Urinary bladder (tissue), 4 donors: ENCODE results near the gene METTL15. TPM values are rescaled to one million over a fixed set of nuclear protein-coding genes. Genes with fewer than 3 reads are reported as not detected.
"Not testable (repeated sequence)": the region's sequence is repeated elsewhere in the genome, so short reads cannot be mapped to it uniquely, and the experiment has no call there.

Experiments used
- DNase-seq: peaks from one replicate; pipeline ENCODE4 v3.0.0-alpha.2; 2015; ENCODE audit errors: extremely low spot score
- H3K27ac ChIP-seq: one replicate; pipeline ENCODE4 v1.5.1; 2013; ENCODE audit warnings: low read depth, mild to moderate bottlenecking, moderate library complexity
- H3K36me3 ChIP-seq: one replicate; pipeline ENCODE4 v1.6.1; 2013; ENCODE audit warnings: mild to moderate bottlenecking, moderate library complexity; ENCODE audit not compliant: insufficient read depth
- H3K4me1 ChIP-seq: one replicate; pipeline ENCODE4 v1.6.1; 2013; ENCODE audit warnings: mild to moderate bottlenecking, moderate library complexity; ENCODE audit not compliant: insufficient read depth
- H3K4me3 ChIP-seq: one replicate; pipeline ENCODE4 v1.5.1; 2013; ENCODE audit warnings: low read depth, low read length
- WGBS: extraction: QIAGEN DNeasy Blood & Tissue Kit; methylation state at CpG from one replicate; pipeline ENCODE4 v1.1.7; 2013; 5-methylcytosine and 5-hydroxymethylcytosine counted together
- polyA plus RNA-seq: library from polyadenylated mRNA; stranded (reverse); fragments of 200-250 nt; gene quantifications from one replicate; pipeline ENCODE4 v1.2.3, GENCODE V29; 2013
- total RNA-seq: library from RNA; depleted of rRNA; stranded (reverse); fragments of >200 nt; gene quantifications from one replicate; pipeline ENCODE4 v1.2.3, GENCODE V29; 2014
- donor health status: healthy with polysubstance abuse.
- donor health status: healthy.

Gene METTL15
- total and polyA plus RNA-seq, 2 donors = 5.3 to 56.3 TPM

DNA sequence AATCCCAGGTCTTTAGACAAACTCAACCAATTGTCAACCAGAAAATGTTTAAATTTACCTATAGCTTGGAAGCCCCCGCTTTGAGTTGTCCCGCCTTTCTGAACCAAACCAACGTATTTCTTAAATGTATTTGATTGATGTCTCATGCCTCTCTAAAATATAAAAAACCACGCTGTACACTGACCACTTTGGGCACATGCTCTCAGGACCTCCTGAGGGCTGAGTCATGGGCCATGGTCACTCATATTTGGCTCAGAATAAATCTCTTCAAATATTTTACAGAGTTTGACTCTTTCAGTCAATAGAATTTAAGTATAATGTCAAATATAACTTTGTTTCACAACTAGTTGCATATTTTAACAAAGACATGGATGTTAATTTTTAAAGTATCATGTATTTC lies 5.9 kb upstream of the METTL15 start:
- H3K4me1 ChIP-seq, H3K4me3 ChIP-seq, H3K27ac ChIP-seq, H3K36me3 ChIP-seq, DNase-seq: not testable (repeated sequence)
- 89% methylated on average over 4 of the region's 4 CpGs for WGBS

DNA sequence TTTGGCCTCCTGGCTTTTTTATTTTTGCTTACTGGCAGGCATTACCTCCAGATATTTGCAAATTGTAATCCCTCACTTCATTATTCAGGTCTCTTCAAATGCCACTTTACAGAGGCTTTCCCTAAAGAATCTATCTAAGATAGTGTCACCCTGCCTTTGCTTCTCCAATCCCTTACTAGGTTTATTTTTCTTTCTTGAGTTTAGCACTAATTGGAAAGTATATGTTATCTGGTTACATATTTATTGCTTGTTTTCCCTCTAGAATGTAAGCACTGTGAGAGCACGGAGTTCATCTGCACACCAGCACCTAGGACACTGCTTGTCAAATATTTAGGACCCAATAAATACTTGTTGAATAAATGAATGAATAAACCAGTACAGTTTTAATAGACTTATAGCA lies 3.8 kb upstream of the METTL15 start:
- Histone ChIP-seq H3K27ac (no peak overlapping the region), H3K4me1 (no peaks in the 10 kb centered on the region), H3K36me3 (no peaks in the 10 kb centered on the region), H3K4me3 (no peak overlapping the region)
- WGBS = 89% methylated on average over 1 of the region's 1 CpG
- no peak for DNase-seq

DNA sequence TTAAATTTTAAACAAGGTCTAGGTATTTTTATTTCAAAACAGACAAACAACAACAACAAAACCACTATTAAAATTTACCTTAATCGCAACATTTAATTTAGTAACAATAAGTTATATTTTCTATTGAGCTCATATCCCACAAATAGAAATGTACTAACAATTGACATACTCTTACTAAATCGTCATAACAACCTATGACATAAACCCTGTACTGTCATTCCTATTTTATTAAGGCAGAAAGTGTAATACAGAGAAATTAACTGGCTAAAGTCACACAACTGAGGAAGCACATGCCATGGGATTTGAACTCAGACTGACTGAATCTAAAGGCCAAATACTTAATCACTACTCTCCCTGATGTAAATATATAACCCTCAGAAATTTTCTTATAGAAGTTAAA lies 3.2 kb upstream of the METTL15 start:
- DNase-seq = no peak
- WGBS = 94% methylated on average over 2 of the region's 2 CpGs
- Histone ChIP-seq H3K27ac (no peak overlapping the region), H3K4me1 (no peaks in the 10 kb centered on the region), H3K4me3 (no peak overlapping the region), H3K36me3 (no peaks in the 10 kb centered on the region)

DNA sequence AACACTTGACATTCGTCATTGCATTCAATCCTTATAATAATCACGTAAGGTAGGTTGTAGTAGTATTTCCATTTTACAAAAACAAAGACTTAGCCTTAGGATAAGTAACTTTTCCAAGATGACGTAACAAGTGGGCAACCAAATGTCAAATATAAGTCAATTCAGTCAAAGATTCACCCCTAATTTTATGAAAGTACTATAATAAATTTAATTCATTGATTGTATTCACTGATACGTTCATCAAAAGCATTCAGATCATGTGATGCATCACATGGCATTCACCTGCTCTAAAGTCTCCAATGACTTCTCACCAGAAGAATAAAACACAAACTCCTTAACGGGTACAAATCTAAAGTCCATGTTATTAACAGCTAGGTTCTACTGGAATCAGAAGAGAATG lies 2.3 kb upstream of the METTL15 start:
- H3K4me1 ChIP-seq = no peaks in the 10 kb centered on the region
- no peak for DNase-seq
- no peaks in the 10 kb centered on the region for H3K36me3 ChIP-seq
- no peak overlapping the region for H3K4me3 ChIP-seq
- no peak overlapping the region for H3K27ac ChIP-seq
- 87% methylated on average over 5 of the region's 5 CpGs for WGBS

DNA sequence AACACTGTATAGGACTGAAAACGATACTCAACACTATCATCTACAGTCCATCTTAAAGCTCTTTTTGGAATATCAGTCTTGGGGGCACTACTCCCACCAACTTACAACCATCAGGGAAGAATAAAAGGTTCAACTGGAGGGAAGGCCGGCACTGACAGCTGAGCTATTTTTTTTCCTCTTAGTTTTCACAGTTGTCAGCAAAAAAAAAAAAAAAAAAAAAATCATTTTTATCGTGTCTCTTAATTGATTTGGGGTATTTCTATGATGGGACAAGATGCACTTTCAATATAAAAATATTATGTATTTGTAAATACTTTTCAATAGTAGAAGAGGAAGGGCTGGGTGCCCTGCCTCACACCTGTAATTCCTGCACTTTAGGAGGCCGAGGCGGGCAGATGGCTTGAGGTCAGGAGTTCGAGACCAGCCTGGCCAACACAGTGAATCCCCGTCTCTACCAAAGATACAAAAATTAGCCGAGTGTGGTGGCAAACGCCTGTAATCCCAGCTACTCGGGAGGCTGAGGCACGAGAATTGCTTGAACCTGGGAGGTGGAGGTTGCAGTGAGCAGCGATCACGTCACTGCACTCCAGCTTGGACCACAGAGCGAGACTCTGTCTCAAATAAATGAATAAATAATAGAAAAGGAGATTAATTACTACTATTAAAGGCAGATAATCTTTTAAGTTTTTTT lies 1.7 kb upstream of the METTL15 start:
- WGBS = 86% methylated on average over 14 of the region's 14 CpGs
- Histone ChIP-seq H3K4me1 (no peaks in the 10 kb centered on the region), H3K36me3 (no peaks in the 10 kb centered on the region), H3K4me3 (no peak overlapping the region), H3K27ac (no peak overlapping the region)
- no peak for DNase-seq

DNA sequence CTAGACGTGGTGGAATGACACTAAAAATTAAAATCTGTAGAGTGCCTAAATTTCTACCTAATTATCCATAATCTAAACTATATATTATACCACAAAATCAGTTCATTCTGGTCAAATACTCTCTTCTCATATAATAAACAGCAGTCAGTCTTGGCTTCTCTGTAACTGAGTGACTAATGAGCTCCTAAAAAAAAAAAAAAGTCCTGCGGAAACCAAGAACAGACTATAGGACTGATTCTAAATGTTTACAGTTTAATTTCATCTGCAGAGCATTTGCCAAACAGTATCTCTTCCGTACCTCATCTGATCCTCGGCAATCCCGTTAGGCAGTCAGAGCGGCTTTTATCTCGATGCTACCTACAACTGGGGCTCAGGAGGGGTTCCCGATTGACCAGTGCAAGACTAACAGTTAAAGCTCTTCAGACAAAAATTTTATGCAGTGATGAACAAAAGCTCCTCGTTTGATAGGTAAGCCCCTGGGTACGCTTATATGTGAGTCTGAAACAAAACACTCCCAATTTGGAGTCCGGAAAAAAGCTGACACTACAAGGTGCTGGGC lies 918 bp upstream of the METTL15 start:
- no peak overlapping the region for H3K27ac ChIP-seq
- no peaks in the 10 kb centered on the region for H3K4me1 ChIP-seq
- WGBS = under 1% methylated on average over 11 of the region's 11 CpGs
- H3K4me3 ChIP-seq = peak overlapping the region; percentile 33
- DNase-seq = no peak
- H3K36me3 ChIP-seq = no peaks in the 10 kb centered on the region

DNA sequence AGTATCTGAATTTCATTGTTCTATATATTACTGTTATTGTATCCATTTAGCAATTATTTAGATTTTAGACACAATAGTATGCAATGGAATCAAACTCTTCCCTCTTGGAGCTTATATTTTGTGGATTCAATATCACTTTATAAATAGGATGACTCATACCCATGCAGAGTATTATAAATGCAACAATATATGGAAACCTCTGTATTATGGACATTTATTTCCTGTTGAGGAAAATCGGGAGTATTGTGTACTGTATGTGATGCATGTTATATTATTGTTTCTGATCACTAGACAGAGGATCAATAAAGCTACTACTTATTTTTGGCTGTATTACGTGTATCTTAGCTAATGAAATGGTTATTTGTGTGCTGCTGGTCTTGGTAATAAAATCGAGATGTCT lies 770 bp downstream of the METTL15 start:
- Histone ChIP-seq H3K36me3 (no peaks in the 10 kb centered on the region), H3K27ac (no peak overlapping the region)
- 72% methylated on average over 3 of the region's 3 CpGs for WGBS

DNA sequence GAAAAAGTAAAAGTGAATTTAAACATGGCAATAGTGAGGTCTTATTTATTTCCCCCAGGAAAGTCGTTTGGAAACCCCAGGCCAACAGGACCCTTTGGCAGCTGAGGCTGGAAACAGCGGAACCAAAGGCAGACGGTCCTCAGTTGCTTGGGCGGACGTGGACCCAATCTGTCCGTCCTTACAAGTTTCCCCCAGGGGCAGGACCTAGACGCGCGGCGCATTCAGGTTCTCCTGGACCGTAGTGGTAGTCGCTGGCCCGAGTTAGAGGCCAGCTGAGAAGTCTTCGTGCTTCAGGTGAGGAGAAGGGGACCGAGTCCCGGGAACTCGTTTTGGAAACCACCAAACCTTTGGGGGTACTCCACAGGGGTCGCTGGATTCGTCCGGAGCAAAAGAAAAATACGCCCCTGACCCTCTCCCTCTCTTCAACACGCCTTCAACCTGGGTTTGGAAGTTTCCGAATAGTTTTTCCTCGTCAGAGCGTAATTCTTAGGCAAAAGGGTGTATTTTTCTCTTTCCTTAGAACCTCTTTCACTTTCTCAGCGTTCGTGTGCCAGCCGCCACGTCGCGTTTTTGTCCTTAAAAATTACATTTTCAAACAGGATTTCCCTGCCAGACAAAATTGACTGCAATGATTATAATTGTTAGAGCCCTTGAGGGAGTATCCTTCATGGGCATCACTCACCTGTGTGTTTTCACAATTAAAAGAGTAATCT lies 2.1 kb downstream of the METTL15 start:
- WGBS = under 1% methylated on average over 31 of the region's 31 CpGs
- Histone ChIP-seq H3K36me3 (no peaks in the 10 kb centered on the region), H3K27ac (peak overlapping the region; percentile 94), H3K4me3 (peak overlapping the region; percentile 94), H3K4me1 (no peaks in the 10 kb centered on the region)
- DNase-seq = peak; percentile 50

More for the DNA sequence above, 770 bp downstream of the METTL15 start:
- H3K4me1 ChIP-seq = no peaks in the 10 kb centered on the region
- H3K4me3 ChIP-seq = no peak overlapping the region
- no peak for DNase-seq

DNA sequence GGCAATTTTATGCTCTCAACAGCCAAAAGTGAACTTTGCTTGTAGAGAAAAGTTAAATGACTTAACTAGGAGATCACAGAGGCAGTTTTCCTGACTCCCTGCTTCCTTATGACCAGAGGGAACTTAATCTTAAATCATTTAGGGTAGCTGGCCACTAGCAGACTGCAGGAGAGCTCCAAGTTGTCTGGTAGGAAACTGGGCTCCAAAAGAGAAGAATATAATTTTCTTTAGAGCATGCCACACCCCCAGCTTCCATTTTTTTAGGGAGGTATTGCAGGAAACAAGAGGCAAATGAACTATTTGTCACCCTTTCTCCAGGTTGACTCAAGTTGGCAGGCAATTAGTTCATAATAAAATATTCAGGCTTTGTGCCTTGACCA lies 2.6 kb downstream of the METTL15 start:
- no peaks in the 10 kb centered on the region for H3K4me1 ChIP-seq
- H3K4me3 ChIP-seq = peak overlapping the region; percentile 94
- H3K36me3 ChIP-seq = no peaks in the 10 kb centered on the region
- no peak overlapping the region for H3K27ac ChIP-seq
- DNase-seq = no peak

DNA sequence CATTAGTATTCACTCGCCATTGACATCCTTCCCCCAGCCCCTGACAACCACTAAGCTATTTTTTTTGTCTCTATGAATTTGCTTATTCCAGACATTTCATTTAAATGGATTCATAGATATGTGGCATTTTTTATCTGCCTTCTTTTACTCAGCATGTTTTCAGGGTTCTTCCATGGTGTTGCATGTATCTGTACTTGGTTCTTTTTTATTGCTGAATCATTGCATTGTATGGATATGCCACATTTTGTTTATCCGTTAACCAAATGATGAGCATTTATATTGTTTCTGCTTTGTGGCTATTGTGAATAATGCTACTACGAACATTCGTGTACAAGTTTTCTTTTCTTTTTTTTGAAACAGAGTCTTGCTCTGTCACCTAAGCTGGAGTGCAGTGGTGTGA lies 5.9 kb downstream of the METTL15 start:
- no peak for DNase-seq
- H3K4me3 ChIP-seq = no peak overlapping the region
- H3K4me1 ChIP-seq = no peaks in the 10 kb centered on the region
- 97% methylated on average over 4 of the region's 4 CpGs for WGBS
- no peak overlapping the region for H3K27ac ChIP-seq
- H3K36me3 ChIP-seq = no peaks in the 10 kb centered on the region

DNA sequence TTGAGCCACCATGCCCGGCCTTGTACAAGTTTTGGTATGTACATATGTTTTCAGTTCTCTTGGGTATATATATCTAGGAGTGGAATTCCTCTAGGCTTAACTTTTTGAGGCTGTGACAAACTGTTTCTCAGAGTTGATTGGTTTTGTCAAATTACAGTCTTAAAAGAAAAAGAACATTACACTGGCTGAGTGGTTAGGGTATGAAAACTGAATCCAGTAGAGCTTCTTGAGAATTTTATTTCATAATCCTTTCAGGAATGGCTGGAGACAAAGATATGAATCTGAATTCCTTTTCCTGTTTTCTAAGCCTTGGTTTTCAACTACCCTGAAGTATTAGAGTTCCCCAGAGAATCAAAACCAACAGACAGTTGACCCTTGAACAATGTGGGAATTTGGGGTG lies 6.5 kb downstream of the METTL15 start:
- H3K27ac ChIP-seq = no peak overlapping the region
- H3K4me3 ChIP-seq = no peak overlapping the region
- WGBS = 86% methylated on average over 1 of the region's 1 CpG
- H3K4me1 ChIP-seq = no peaks in the 10 kb centered on the region
- H3K36me3 ChIP-seq = no peaks in the 10 kb centered on the region
- no peak for DNase-seq

DNA sequence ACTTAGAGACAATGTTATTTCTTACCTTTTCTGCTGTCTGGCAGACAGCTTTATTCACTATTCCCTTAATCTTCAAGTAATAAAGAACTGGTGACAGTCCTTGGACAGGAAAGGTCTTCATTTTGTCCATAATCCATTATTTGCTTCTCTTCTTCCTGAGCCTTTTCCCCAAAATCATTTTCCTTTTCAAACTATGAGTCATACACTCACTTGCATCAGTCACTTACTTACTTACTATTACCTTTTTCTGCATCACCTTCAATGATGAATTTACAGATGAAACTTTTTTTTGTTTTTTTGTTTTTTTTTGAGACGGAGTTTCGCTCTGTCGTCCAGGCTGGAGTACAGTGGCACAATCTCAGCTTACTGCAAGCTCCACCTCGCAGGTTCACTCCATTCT lies 9.5 kb downstream of the METTL15 start:
- no peak overlapping the region for H3K4me3 ChIP-seq
- DNase-seq = no peak
- no peak overlapping the region for H3K27ac ChIP-seq
- WGBS = 97% methylated on average over 4 of the region's 4 CpGs
- H3K36me3 ChIP-seq = no peaks in the 10 kb centered on the region
- H3K4me1 ChIP-seq = no peaks in the 10 kb centered on the region

DNA sequence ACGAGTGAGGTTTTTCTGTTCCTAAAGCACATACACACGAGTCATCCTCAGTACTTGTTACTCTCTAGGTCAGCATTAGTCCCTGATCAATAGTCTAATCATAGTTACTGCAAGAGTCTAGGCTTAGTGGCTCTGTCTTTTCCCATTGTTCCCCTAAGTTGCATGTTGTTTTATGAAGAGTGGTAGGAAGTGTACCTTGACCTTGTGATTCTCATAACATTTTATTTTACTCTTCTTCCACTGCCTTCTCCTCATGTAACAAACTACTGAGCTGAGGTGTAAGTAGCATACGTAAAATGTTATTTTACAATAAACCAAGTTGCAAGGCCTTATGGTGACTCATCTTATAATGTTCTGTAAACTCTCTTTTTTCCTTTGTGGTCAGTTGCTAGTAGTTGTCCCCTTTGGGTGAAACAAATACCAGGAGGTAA lies 15.0 kb downstream of the METTL15 start:
- WGBS = 89% methylated on average over 3 of the region's 3 CpGs
- no peaks in the 10 kb centered on the region for H3K36me3 ChIP-seq
- no peaks in the 10 kb centered on the region for H3K4me1 ChIP-seq
- H3K4me3 ChIP-seq = no peak overlapping the region
- H3K27ac ChIP-seq = no peak overlapping the region
- DNase-seq = no peak

DNA sequence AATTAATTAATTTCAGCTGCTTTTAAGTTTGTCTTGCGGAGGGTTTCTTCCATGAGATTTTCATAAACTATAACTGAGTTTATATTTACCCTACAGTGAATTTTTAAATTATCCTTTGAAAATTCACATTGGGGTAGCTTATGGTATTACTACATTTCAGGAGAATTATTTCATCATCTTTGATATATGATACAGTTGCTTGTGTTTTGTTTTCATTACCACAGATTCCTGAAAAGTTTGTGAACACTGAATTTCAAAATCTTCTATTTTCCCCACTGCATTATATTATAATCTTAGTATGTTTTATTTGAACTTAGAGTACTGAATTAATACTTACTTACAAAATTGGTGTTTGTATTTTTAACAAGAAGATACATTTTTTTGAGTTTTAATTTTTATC lies 24.4 kb downstream of the METTL15 start:
- H3K27ac ChIP-seq = no peak overlapping the region
- H3K4me3 ChIP-seq = no peak overlapping the region
- no peaks in the 10 kb centered on the region for H3K4me1 ChIP-seq
- no peak for DNase-seq
- 45% methylated on average over 1 of the region's 1 CpG for WGBS
- H3K36me3 ChIP-seq = no peaks in the 10 kb centered on the region
